LNCAP (cell line): ENCODE results near the gene TRABD.

Source experiments
- CTCF ChIP-seq: fragments of 450-650 bp; IDR thresholded peaks from 2 replicates; pipeline ENCODE4 v1.5.1; 2017; ENCODE audit warnings: mild to moderate bottlenecking

Gene TRABD

GRCh38 chr22:50180727-50181521 is 4.8 kb upstream of the TRABD start:
- TF ChIP-seq CTCF = no peak

GRCh38 chr22:50182176-50183081 is 3.3 kb upstream of the TRABD start:
- TF ChIP-seq CTCF = no peak

- no peak for TF ChIP-seq CTCF
These were observed 2.4 kb upstream of the TRABD start for GRCh38 chr22:50183141-50183971.

GRCh38 chr22:50184004-50184901 is 1.5 kb upstream of the TRABD start:
- no peak for TF ChIP-seq CTCF

GRCh38 chr22:50184902-50185374 is 775 bp upstream of the TRABD start:
- no peak for TF ChIP-seq CTCF

- no peak for TF ChIP-seq CTCF
These were observed 535 bp downstream of the TRABD start for GRCh38 chr22:50186181-50186714.
